ENCODE results near the gene GPSM1.

GPSM1 gene

DNA sequence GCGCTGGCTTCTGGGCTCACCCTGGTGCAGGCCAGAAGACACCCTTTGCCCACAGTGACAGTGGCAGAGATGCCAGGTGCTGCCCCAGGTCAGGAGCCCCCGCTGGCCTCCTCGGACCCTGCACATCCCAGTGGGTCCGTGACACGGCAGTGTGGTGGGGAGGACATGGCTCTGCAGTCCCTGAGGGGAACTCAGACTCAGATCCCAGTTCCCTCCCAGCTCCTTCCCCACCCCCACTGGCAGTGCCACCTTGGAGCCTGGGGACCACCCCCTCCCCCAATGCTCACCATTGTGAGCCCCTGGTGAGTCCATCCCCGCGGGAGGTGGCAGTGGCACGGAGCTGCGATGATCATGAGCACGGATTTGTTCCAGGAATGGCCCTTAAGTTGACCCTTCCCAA is 22.9 kb upstream of the GPSM1 start:
- no peak for DNase-seq (ENCODE audit: low read depth)

DNA sequence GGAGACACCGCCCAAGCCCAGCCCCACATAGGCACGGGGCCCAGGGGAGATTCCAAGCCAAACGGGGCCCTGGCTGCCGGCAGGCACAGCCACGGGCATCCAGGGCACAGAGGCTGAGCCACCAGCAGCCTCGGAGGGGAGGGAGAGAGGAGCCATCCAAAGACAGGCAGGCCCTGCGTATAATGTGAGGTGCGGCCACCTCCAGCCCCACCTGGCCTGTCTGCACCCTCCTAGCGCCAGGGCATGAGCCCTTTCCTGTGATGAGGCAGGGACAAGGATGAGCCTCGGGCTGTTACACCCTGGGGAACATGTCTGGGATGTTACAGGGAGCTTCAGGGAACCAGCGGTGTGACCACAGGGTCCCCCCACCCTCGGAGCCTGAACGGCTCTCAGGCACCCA is 22.4 kb upstream of the GPSM1 start:
- no peak for DNase-seq (ENCODE audit: low read depth)

GRCh38 chr9:136305804-136306203 is 21.5 kb upstream of the GPSM1 start:
- no peak for DNase-seq (ENCODE audit: low read depth)

- no peak for DNase-seq (ENCODE audit: low read depth)
Measured at GRCh38 chr9:136306211-136307208, 20.8 kb upstream of the GPSM1 start.

DNA sequence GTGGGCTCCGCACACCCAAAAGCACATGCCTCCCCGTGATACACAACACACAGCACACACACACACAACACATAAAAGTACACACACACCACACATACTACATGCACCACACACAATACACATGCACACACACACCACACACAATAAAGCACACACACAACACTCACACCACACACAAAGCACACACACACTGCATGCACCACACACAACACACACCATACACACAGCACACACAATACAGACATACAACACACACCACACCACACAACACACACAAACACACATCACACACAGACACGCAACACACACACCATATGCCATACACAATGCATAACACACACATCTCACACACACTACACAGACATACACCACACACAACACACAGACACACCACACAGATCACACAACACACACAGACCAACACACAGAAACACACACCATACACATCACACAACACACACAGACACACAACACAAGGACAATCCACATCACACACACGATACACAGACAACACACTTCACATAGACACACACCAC is 20.1 kb upstream of the GPSM1 start:
- DNase-seq (ENCODE audit: low read depth) = no peak

GRCh38 chr9:136308006-136308701 is 19.2 kb upstream of the GPSM1 start:
- no peak for DNase-seq (ENCODE audit: low read depth)

DNA sequence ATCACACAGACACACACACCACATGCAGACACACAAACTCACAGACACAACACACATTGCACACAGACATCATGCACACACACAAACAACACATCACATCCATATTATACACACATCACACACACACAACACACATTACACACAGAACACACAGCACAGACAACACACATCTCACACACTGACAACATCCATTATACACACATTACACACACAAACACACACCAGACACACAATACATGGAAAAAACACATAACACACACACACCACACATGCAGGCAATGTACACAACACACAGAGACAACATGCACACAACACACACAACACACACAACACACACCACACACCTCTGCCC is 18.7 kb upstream of the GPSM1 start:
- no peak for DNase-seq (ENCODE audit: low read depth)

GRCh38 chr9:136309101-136309801 is 18.1 kb upstream of the GPSM1 start:
- DNase-seq (ENCODE audit: low read depth) = no peak

- DNase-seq (ENCODE audit: low read depth) = no peak
Measured at GRCh38 chr9:136309806-136310220, 17.5 kb upstream of the GPSM1 start.

GRCh38 chr9:136310273-136311030 is 16.9 kb upstream of the GPSM1 start:
- DNase-seq (ENCODE audit: low read depth) = no peak

- DNase-seq (ENCODE audit: low read depth) = no peak
Measured at GRCh38 chr9:136311051-136312008, 16.0 kb upstream of the GPSM1 start.

GRCh38 chr9:136312009-136312375 is 15.3 kb upstream of the GPSM1 start:
- DNase-seq (ENCODE audit: low read depth) = no peak

DNA sequence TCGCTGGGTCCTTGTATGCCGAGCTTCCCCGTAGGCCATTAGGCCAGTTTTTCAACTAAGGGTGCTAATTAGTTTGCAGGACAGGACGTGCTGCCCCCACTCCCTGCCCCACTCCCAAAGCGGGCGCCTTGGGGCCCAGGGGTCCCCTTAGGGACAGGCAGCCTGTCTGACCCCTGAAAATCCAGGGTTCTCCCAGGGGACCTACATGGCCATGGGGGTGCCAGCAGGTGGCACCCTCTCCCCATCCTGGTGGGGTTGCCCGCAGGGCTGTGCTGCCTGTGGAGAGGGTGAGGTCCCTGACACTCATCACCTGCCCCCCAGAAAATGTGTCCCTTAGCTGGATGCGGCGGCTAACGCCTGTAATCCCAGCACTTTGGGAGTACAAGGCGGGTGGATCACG is 14.9 kb upstream of the GPSM1 start:
- no peak for DNase-seq (ENCODE audit: low read depth)

- no peak for DNase-seq (ENCODE audit: low read depth)
Measured at GRCh38 chr9:136313111-136314055, 14.0 kb upstream of the GPSM1 start.

GRCh38 chr9:136314056-136314416 is 13.3 kb upstream of the GPSM1 start:
- no peak for DNase-seq (ENCODE audit: low read depth)

DNA sequence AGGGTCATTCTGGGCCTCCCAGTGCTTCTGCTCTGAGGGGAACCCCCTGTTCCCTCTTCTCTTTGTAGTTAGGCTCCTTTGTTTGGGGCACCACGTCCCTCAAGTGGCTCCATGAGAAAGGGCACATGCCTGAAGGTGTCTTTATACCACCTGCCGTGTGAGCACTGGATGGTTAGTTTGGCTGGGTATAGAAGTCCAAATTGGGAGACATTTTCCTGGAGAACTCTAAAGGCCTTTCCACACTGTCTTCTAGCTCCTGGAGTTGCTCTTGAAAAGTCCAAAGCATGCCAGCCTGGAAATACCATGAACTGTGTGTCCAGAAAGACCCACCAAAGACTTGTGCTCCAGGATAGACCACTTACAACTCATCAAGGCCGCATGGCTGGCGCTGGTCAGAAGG is 12.4 kb upstream of the GPSM1 start:
- DNase-seq (ENCODE audit: low read depth) = no peak

DNA sequence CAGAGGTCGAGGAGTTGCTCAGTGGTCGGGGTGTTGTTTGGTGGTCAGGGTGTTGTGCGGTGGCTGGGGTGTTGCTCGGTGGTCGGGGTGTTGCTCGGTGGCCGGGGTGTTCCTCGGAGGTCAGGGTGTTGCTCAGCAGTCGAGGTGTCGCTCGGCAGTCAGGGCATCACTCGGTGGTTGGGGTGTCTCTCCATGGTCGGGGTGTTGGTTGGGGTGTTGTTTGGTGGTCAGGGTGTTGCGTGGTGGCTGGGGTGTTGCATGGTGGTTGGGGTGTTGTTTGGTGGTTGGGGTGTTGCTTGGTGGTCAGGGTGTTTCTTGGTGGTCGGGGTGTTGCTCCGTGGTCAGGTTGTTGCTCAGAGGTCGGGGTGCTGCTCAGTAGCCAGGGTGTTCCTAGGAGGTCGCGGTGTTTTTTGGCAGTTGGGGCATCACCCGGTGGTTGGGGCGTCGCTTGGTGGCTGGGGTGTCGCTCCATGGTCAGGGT is 11.0 kb upstream of the GPSM1 start:
- no peak for DNase-seq (ENCODE audit: low read depth)

GRCh38 chr9:136316896-136317676 is 10.3 kb upstream of the GPSM1 start:
- no peak for DNase-seq (ENCODE audit: low read depth)

GRCh38 chr9:136317695-136318094 is 9.6 kb upstream of the GPSM1 start:
- DNase-seq (ENCODE audit: low read depth) = no peak

Data from activated T-cell treated with anti-CD3 and anti-CD28 coated beads for 24 hours (primary cell).